ENCODE measurements around the gene NR3C1. TPM values are rescaled to one million over a fixed set of nuclear protein-coding genes. Genes with fewer than 3 reads are reported as not detected.

The NR3C1 gene
- total RNA-seq, 1 donor from 2014 or later, result 14.2 TPM

GRCh38 chr5:143239882-143240518 lies 163.5 kb downstream of the NR3C1 start:
- DNase-seq (ENCODE audit: low read depth in 2 of 2), result no peak

- DNase-seq (ENCODE audit: low read depth in 2 of 2), result no peak
Observed at GRCh38 chr5:143238620-143239019, 164.9 kb downstream of the NR3C1 start.

- DNase-seq (ENCODE audit: low read depth in 2 of 2), result no peak
Observed at GRCh38 chr5:143237664-143238063, 165.8 kb downstream of the NR3C1 start.

- DNase-seq (ENCODE audit: low read depth in 2 of 2), result no peak
Observed at GRCh38 chr5:143236682-143237081, 166.8 kb downstream of the NR3C1 start.

GRCh38 chr5:143235423-143235822 lies 168.1 kb downstream of the NR3C1 start:
- DNase-seq (ENCODE audit: low read depth in 2 of 2), result no peak

- no peak for DNase-seq (ENCODE audit: low read depth in 2 of 2)
Observed at GRCh38 chr5:143234162-143234842, 169.2 kb downstream of the NR3C1 start.

GRCh38 chr5:143233031-143233430 lies 170.5 kb downstream of the NR3C1 start:
- no peak for DNase-seq (ENCODE audit: low read depth in 2 of 2)

GRCh38 chr5:143231973-143232812 lies 171.3 kb downstream of the NR3C1 start:
- no peak for DNase-seq (ENCODE audit: low read depth in 2 of 2)

GRCh38 chr5:143231416-143231815 lies 172.1 kb downstream of the NR3C1 start:
- no peak for DNase-seq (ENCODE audit: low read depth in 2 of 2)

- DNase-seq (ENCODE audit: low read depth in 2 of 2), result no peak
Observed at GRCh38 chr5:143230676-143230996, 172.8 kb downstream of the NR3C1 start.

GRCh38 chr5:143229896-143230675 lies 173.4 kb downstream of the NR3C1 start:
- no peak for DNase-seq (ENCODE audit: low read depth in 2 of 2)

GRCh38 chr5:143229426-143229895 lies 174.0 kb downstream of the NR3C1 start:
- DNase-seq (ENCODE audit: low read depth in 2 of 2), result no peak

GRCh38 chr5:143228597-143229293 lies 174.7 kb downstream of the NR3C1 start:
- DNase-seq (ENCODE audit: low read depth in 2 of 2), result no peak

Measured in dermis microvascular lymphatic vessel endothelial cell (primary cell).